ENCODE measurements around the gene LRIG2. TPM values are rescaled to one million over a fixed set of nuclear protein-coding genes. Genes with fewer than 3 reads are reported as not detected.

Gene LRIG2
- total RNA-seq, 1 experiment from 2014 or later: 23.2 TPM

DNA sequence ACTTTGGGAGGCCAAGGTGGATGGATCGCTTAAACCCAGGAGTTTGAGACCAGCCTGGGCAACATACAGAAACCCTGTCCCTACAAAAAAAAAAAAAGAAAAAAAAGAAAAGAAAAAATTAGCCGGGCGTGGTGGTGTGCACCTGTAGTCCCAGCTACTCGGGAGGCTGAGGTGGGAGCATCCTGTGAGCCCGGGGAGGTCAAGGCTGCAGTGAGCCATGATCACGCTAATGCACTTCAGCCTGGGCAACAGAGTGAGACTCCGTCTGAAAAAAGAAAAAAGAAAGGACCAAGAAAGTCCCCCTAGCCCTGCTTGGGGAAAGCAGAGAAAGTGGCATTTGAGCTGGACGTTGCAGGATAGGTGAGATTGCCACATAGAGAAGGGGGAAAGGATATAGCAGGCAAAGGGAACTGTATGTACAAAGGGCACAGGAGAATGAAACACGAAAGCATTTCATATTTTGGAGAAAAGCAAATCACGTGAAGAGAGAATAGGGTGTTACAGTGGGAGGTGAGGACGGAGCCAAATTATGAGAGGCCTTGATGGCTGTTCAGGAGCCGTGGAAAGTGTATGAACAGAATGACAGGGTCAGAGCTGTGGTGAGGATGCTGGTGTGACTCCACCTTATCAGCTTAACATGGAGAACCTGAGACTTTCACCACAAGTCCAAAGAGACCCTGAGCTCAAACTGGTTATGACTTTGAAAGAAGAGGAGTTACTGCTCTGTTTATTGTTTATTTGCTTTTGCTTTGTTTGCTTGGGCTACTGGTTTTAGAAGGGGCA is 19.5 kb upstream of the LRIG2 start:
- Histone ChIP-seq H3K79me1 (ENCODE audit: insufficient read depth, low read depth, low read length, poor library complexity, severe bottlenecking) (no peaks in the 10 kb centered on the region), H3K4ac (ENCODE audit: low read depth, low read length) (no peak overlapping the region), H2AK5ac (ENCODE audit: insufficient read length, low read length) (no peak overlapping the region), H2BK120ac (ENCODE audit: low read depth, low read length, poor library complexity, severe bottlenecking) (no peak overlapping the region), H3K23ac (ENCODE audit: insufficient read length, low read depth, low read length) (no peak overlapping the region), H3K56ac (ENCODE audit: insufficient read length, low read depth, low read length) (no peak overlapping the region), H3K23me2 (ENCODE audit: insufficient read length, low read depth, low read length, poor library complexity, severe bottlenecking) (no peaks in the 10 kb centered on the region), H2BK20ac (ENCODE audit: low read depth, low read length, poor library complexity, severe bottlenecking) (no peak overlapping the region), H2BK12ac (ENCODE audit: insufficient read length, low read depth, low read length) (no peak overlapping the region), H3K9ac (ENCODE audit: extremely low read depth, insufficient read length, low read length) (no peak overlapping the region), H4K8ac (replicated peaks; ENCODE audit: insufficient read length, low read depth, low read length) (no peak overlapping the region), H4K20me1 (ENCODE audit: control insufficient read depth, insufficient read depth, insufficient read length) (no peaks in the 10 kb centered on the region), H4K91ac (ENCODE audit: insufficient read length, low read depth, low read length) (no peak overlapping the region), H3K4me2 (ENCODE audit: insufficient read depth, insufficient read length, low read length) (peak overlapping the region; percentile 4), H2AFZ (ENCODE audit: low read length) (no peak overlapping the region), H3K27me3 (ENCODE audit: insufficient read depth, low read length) (no peaks in the 10 kb centered on the region), H3K27ac (ENCODE audit: insufficient read length, low read depth, low read length) (peak overlapping the region; percentile 59), H3K18ac (ENCODE audit: insufficient read length, low read depth, low read length) (no peak overlapping the region), H3K4me1 (ENCODE audit: insufficient read depth, low read length) (peaks cover 16% of the 10 kb centered on the region), H2BK5ac (ENCODE audit: insufficient read length, low read length) (no peak overlapping the region), H3K79me2 (ENCODE audit: insufficient read depth, low read length) (no peaks in the 10 kb centered on the region), H3K9me3 (ENCODE audit: control insufficient read depth, low read depth, low read length) (no peaks in the 10 kb centered on the region), H3K14ac (ENCODE audit: insufficient read depth, low read length) (no peak overlapping the region), H3T11ph (ENCODE audit: low read length) (no peak overlapping the region), H2BK15ac (ENCODE audit: low read depth, low read length) (no peak overlapping the region), H4K5ac (ENCODE audit: insufficient read length, low read depth, low read length) (no peak overlapping the region)
- TF ChIP-seq, protein P1, sequence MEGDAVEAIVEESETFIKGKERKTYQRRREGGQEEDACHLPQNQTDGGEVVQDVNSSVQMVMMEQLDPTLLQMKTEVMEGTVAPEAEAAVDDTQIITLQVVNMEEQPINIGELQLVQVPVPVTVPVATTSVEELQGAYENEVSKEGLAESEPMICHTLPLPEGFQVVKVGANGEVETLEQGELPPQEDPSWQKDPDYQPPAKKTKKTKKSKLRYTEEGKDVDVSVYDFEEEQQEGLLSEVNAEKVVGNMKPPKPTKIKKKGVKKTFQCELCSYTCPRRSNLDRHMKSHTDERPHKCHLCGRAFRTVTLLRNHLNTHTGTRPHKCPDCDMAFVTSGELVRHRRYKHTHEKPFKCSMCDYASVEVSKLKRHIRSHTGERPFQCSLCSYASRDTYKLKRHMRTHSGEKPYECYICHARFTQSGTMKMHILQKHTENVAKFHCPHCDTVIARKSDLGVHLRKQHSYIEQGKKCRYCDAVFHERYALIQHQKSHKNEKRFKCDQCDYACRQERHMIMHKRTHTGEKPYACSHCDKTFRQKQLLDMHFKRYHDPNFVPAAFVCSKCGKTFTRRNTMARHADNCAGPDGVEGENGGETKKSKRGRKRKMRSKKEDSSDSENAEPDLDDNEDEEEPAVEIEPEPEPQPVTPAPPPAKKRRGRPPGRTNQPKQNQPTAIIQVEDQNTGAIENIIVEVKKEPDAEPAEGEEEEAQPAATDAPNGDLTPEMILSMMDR (conservative IDR thresholded peaks at IDR 0.05): no peak
- no peak for DNase-seq
- H3K9me3 Mint-ChIP-seq: no peaks in the 10 kb centered on the region
- no peaks in the 10 kb centered on the region for H3K36me3 Mint-ChIP-seq (ENCODE audit: insufficient read depth in 1 of 3, low read depth in 3 of 3)
- no CpG with 5 or more reads among the region's 12 CpGs for WGBS (ENCODE audit: extremely low coverage, insufficient read length, low lambda C conversion rate)
- H3K27me3 Mint-ChIP-seq (ENCODE audit: low read depth): no peaks in the 10 kb centered on the region
- peak overlapping the region in 2 of 3 experiments; percentile 56 to 69 for H3K27ac Mint-ChIP-seq
- no peak overlapping the region; a peak in 1 of 5 replicates for H3K4me3 Mint-ChIP-seq
- H3K4me1 Mint-ChIP-seq: peaks cover 26 to 34% of the 10 kb centered on the region in 2 experiments
